Stimulated activated effector memory CD8-positive, alpha-beta T cell treated with anti-CD3 and anti-CD28 coated beads, Interleukin-12 subunit alpha, Interleukin-12 subunit beta, amount 100 ng/mL, for 72 hours (primary cell): Measurements from ENCODE around the gene OR2Y1.
"Not testable (repeated sequence)": the region's sequence is repeated elsewhere in the genome, so short reads cannot be mapped to it uniquely, and the experiment has no call there.

Experiments
- ATAC-seq: fragments of 150-1000 bp; cut with Tn5 transposase; 2 replicates; pipeline ENCODE4 v1.10.0; 2021
- DNase-seq, 2 donors: peaks; one replicate each; pipeline ENCODE4 v3.0.0; 2021 to 2022; ENCODE audit warnings: low spot score in 2 of 2
- H3K27ac Mint-ChIP-seq: one replicate; pipeline ENCODE4 v1.8.0; 2022; ENCODE audit warnings: mild to moderate bottlenecking, mixed read lengths
- H3K36me3 Mint-ChIP-seq: one replicate; pipeline ENCODE4 v1.8.0; 2022; ENCODE audit warnings: mild to moderate bottlenecking, mixed read lengths
- H3K4me1 Mint-ChIP-seq: one replicate; pipeline ENCODE4 v1.8.0; 2022; ENCODE audit warnings: mixed read lengths
- H3K4me3 Mint-ChIP-seq: one replicate; pipeline ENCODE4 v1.8.0; 2022; ENCODE audit warnings: mild to moderate bottlenecking, mixed read lengths
- H3K9me3 Mint-ChIP-seq: one replicate; pipeline ENCODE4 v1.8.0; 2022; ENCODE audit warnings: mixed read lengths

The OR2Y1 gene, protein sequence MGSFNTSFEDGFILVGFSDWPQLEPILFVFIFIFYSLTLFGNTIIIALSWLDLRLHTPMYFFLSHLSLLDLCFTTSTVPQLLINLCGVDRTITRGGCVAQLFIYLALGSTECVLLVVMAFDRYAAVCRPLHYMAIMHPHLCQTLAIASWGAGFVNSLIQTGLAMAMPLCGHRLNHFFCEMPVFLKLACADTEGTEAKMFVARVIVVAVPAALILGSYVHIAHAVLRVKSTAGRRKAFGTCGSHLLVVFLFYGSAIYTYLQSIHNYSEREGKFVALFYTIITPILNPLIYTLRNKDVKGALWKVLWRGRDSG

GRCh38 chr5:180739958-180740357 is at the start of gene OR2Y1:
TSS of gene OR2Y1 (minus strand) at chr5:180740058. CDS start at chr5:180740058, 0 bp downstream.
- Mint-ChIP-seq H3K4me3 (no peak within 1 kb of the TSS), H3K9me3 (no peaks in the 10 kb centered on the region), H3K36me3 (no peaks in the 10 kb centered on the region), H3K4me1 (peaks cover 9% of the 10 kb centered on the region), H3K27ac (no peak within 1 kb of the TSS)
- DNase-seq (no peak), ATAC-seq (no peak)

DNA sequence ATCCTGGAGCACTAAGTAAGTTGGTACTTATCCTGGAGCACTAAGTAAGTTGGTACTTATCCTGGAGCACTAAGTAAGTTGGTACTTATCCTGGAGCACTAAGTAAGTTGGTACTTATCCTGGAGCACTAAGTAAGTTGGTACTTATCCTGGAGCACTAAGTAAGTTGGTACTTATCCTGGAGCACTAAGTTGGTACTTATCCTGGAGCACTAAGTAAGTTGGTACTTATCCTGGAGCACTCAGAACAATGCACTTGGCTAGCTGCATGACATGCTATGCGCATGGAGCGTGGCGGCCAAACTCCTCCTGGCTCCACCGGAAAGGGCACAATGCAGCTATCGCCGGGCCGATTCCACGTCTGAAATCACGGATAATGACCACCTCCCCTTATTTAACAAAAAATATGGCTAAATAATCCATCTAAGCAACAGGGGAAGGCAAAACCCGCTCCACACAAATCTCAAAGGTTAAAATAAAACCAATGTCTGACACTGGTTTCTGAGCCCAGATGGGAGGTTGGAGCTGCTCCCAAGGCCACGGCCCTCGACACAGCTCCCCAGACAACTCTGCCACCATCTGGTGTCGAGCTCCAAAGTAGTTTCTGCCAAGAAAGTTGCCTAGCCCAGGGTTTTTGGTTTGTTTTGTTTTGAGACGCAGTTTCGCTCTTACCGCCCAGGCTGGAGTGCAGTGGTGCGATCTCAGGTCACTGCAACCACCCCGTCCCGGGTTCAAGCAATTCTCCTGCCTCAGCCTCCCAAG is 49.0 kb upstream of the OR2Y1 start:
- not testable (repeated sequence) for ATAC-seq, DNase-seq, H3K4me3 Mint-ChIP-seq, H3K9me3 Mint-ChIP-seq
- Mint-ChIP-seq H3K27ac (peak overlapping the region; percentile 90), H3K36me3 (peaks cover 88% of the 10 kb centered on the region), H3K4me1 (peaks cover 65% of the 10 kb centered on the region)

GRCh38 chr5:180787711-180788431 is 48.0 kb upstream of the OR2Y1 start:
- H3K36me3 Mint-ChIP-seq, result peaks cover 78% of the 10 kb centered on the region
- ATAC-seq (no peak), DNase-seq (no peak)
- H3K4me1 Mint-ChIP-seq, result peaks cover 61% of the 10 kb centered on the region
- H3K27ac Mint-ChIP-seq, result peak overlapping the region; percentile 90
- H3K4me3 Mint-ChIP-seq, result no peak overlapping the region
- H3K9me3 Mint-ChIP-seq, result no peaks in the 10 kb centered on the region

GRCh38 chr5:180786531-180787398 is 46.9 kb upstream of the OR2Y1 start:
- DNase-seq (no peak), ATAC-seq (no peak)
- Mint-ChIP-seq H3K4me1 (peaks cover 63% of the 10 kb centered on the region), H3K4me3 (no peak overlapping the region), H3K36me3 (peaks cover 71% of the 10 kb centered on the region), H3K9me3 (no peaks in the 10 kb centered on the region), H3K27ac (peak overlapping the region; percentile 90)

- no peaks in the 10 kb centered on the region for H3K9me3 Mint-ChIP-seq
- no peak for DNase-seq
- ATAC-seq, result no peak
- H3K27ac Mint-ChIP-seq, result peak overlapping the region; percentile 90
- H3K4me1 Mint-ChIP-seq, result peaks cover 57% of the 10 kb centered on the region
- H3K4me3 Mint-ChIP-seq, result no peak overlapping the region
- peaks cover 63% of the 10 kb centered on the region for H3K36me3 Mint-ChIP-seq
These were observed 46.0 kb upstream of the OR2Y1 start for GRCh38 chr5:180785794-180786221.

DNA sequence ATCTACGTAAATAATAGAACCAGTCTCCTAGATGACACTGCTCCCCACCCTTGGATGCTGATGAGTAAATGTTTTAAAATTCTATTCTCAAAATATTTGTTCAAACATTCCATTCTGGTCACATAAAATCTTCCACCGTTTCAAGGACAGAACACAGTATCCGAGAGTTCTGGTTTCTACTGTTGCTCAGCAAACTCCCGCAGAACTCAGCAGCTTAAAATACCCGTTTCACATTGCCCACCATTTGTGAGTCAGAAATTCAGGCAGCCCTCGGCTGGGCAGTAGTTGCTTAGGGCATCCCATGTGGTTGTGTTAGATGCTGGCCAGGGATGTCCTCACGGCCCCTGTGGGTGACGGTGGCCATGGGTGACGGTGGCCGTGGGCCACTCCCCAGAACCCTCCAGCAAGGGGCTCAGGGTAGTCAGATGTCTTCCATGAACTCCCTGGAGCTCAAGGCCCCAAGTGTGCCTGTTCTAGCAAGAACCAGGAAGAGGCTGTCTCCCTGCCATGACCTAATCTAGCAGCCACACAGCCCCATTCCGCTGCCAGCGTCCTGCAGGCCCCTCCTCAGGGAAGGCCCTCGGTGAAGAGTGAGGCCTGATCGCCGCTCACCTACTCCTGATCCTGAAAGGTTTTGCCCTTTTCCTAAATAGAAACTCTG is 45.4 kb upstream of the OR2Y1 start:
- DNase-seq, result no peak
- H3K9me3 Mint-ChIP-seq, result no peaks in the 10 kb centered on the region

DNA sequence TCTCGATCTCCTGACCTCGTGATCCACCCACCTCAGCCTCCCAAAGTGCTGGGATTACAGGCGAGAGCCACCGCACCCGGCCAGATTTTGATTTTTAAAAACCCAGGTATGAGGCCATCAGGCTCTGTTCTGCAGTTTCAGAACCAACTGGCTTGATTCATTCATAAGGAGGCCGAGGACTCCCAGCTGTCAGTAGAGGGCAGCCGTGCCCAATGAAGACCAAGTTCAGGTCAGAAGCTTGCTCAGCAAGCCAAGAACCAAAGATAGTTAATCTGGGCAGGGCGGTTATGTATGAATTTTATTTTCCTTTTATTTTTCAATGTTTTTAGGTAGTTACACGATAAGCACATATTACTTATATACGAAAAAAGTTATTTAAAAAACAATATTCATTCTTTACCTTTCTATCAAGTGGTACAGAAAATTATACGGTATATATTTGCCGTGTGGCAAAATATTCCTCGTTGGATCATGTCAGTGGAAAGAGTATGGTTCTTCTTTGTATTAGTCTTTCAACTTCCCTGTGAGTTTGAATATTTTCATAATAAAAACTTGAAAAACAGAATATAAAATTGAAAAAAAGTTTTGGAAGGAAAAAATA is 44.7 kb upstream of the OR2Y1 start:
- no peak overlapping the region for H3K27ac Mint-ChIP-seq
- DNase-seq (peak in 1 of 2 donors; percentile 71), ATAC-seq (peak; percentile 72)
- H3K36me3 Mint-ChIP-seq, result peaks cover 56% of the 10 kb centered on the region
- peaks cover 47% of the 10 kb centered on the region for H3K4me1 Mint-ChIP-seq
- no peaks in the 10 kb centered on the region for H3K9me3 Mint-ChIP-seq
- H3K4me3 Mint-ChIP-seq, result no peak overlapping the region

More for the DNA sequence above, 45.4 kb upstream of the OR2Y1 start:
- Mint-ChIP-seq H3K36me3 (peaks cover 62% of the 10 kb centered on the region), H3K4me3 (no peak overlapping the region), H3K27ac (peak overlapping the region; percentile 90), H3K4me1 (peaks cover 51% of the 10 kb centered on the region)
- ATAC-seq, result no peak

DNA sequence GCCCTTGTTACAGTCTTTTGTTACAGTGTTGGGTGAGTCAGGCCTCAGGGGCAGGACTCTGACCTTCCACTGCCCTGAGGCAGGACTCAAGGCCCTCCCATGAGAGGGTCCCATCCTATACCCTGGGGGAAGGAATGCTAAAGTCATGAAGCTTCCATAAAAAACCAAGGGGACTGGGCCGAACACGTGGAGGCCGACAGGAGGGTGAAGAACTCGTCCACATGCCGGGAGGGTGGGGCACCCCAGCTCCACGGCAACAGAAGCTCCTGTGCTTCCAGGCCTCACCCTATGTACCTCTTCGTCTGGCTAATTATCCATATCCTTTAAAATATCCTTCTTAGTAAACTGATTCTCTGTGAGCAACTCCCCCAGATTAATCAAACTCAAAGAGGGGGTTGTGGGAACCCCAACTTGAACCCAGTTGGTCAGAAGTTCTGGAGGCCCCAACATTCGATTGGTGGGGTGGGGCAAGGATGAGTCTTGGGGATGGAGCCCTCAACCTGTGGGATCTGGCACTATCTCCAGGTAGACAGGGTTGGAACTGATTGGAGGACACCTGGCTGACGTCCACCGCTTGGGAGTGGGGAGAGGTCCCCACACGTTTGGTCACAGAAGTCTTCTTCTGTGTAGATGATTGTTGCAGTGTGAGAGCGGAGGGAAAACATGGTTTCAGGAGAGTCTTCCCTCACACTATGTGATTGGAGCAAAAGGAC is 43.6 kb upstream of the OR2Y1 start:
- Mint-ChIP-seq H3K4me1 (peaks cover 47% of the 10 kb centered on the region), H3K9me3 (no peaks in the 10 kb centered on the region), H3K27ac (peak overlapping the region; percentile 73), H3K36me3 (peaks cover 45% of the 10 kb centered on the region), H3K4me3 (no peak overlapping the region)
- ATAC-seq, result no peak
- DNase-seq, result no peak

DNA sequence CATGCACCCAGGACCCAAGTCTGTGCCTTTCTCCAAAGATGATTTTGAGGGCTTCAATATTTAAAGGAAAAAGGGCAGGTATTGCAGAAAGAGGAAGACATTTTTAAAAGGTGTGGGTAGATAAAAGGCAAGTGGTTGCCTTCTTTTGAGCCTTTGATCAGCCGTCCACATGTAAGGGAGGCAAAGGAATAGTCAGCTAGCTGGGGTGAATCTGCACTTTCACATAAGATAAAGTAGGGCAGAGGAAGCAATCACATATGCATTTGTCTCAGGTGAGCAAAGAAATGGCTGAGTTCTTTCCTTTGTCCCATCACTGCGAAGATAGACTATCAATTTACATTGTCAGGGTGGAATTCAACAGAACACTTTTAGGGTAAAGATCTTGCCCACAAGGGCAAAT is 42.9 kb upstream of the OR2Y1 start:
- no peak for ATAC-seq
- H3K36me3 Mint-ChIP-seq, result peaks cover 37% of the 10 kb centered on the region
- DNase-seq, result no peak
- H3K4me3 Mint-ChIP-seq, result no peak overlapping the region
- H3K9me3 Mint-ChIP-seq, result no peaks in the 10 kb centered on the region
- H3K4me1 Mint-ChIP-seq, result peaks cover 40% of the 10 kb centered on the region
- H3K27ac Mint-ChIP-seq, result peak overlapping the region; percentile 73

DNA sequence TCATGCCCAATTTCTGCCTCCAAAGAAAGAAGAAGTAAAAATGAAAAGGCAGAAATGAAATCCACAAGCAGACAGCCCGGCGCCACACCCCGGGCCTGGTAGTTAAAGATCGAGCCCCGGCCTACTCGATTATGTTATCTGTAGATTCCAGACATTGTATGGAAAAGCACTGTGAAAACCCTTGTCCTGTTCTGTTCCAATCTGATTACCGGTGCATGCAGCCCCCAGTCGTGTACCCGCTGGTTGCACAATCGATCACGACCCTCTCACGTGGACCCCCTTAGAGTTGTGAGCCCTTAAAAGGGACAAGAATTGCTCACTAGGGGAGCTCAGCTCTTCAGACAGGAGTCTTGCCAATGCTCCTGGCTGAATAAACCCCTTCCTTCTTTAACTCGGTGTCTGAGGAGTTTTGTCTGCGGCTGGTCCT is 42.1 kb upstream of the OR2Y1 start:
- H3K27ac Mint-ChIP-seq, result peak overlapping the region; percentile 73
- not testable (repeated sequence) for ATAC-seq, H3K9me3 Mint-ChIP-seq, H3K4me3 Mint-ChIP-seq, DNase-seq
- H3K4me1 Mint-ChIP-seq, result peaks cover 32% of the 10 kb centered on the region
- H3K36me3 Mint-ChIP-seq, result peaks cover 29% of the 10 kb centered on the region

GRCh38 chr5:180779985-180780610 is 40.2 kb upstream of the OR2Y1 start:
- Mint-ChIP-seq H3K4me3 (no peak overlapping the region), H3K4me1 (peaks cover 14% of the 10 kb centered on the region), H3K36me3 (peaks cover 11% of the 10 kb centered on the region), H3K27ac (peak overlapping the region; percentile 68), H3K9me3 (no peaks in the 10 kb centered on the region)
- ATAC-seq, result no peak
- no peak for DNase-seq

DNA sequence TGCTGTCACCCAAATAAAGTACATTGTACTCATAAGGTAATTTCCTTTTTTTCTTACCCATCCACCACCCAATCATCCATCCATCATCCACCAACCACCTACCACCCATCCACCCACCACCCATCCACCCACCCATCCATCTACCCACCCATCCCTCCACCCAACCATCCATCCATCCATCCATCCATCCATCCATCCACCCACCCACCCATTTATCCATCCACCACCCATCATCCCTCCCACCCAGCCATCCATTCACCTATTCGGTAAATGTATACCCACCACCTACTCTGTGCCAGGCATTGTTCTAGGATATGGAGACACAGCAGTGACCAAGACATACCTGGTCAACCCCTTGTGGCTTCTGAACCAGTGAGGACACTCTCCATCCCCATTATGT is 37.6 kb upstream of the OR2Y1 start:
- Mint-ChIP-seq H3K27ac (no peak overlapping the region), H3K36me3 (peaks cover 10% of the 10 kb centered on the region), H3K4me3 (no peak overlapping the region), H3K4me1 (peaks cover 1% of the 10 kb centered on the region), H3K9me3 (no peaks in the 10 kb centered on the region)
- DNase-seq (no peak), ATAC-seq (no peak)

GRCh38 chr5:180776376-180776775 is 36.5 kb upstream of the OR2Y1 start:
- Mint-ChIP-seq H3K4me1 (no peaks in the 10 kb centered on the region), H3K9me3 (no peaks in the 10 kb centered on the region), H3K36me3 (peaks cover 5% of the 10 kb centered on the region), H3K27ac (no peak overlapping the region), H3K4me3 (no peak overlapping the region)
- DNase-seq (no peak), ATAC-seq (no peak)
